Measurements from ENCODE around the gene CDS1. TPM values are rescaled to one million over a fixed set of nuclear protein-coding genes. Genes with fewer than 3 reads are reported as not detected.
"Not testable (repeated sequence)": the region's sequence is repeated elsewhere in the genome, so short reads cannot be mapped to it uniquely, and the experiment has no call there.

The CDS1 gene
- total RNA-seq, 4 donors from 2014 or later = 0.69 to 1.7 (median 1.1) TPM; not detected in 1

- ATAC-seq (ENCODE audit: low FRiP score) (no peak), DNase-seq (ENCODE audit: low spot score) (no peak)
- no peak for TF ChIP-seq CTCF (IDR thresholded peaks at IDR 0.05)
Observed at GRCh38 chr4:84648178-84648577, 65.3 kb downstream of the CDS1 start.

GRCh38 chr4:84648863-84649647 is 66.1 kb downstream of the CDS1 start:
- no peak for DNase-seq (ENCODE audit: low spot score)
- ATAC-seq (ENCODE audit: low FRiP score) = no peak
- TF ChIP-seq CTCF (IDR thresholded peaks at IDR 0.05) = no peak

GRCh38 chr4:84651499-84651898 is 68.6 kb downstream of the CDS1 start:
- no peak for DNase-seq (ENCODE audit: low spot score)
- ATAC-seq (ENCODE audit: low FRiP score) = no peak
- TF ChIP-seq CTCF (IDR thresholded peaks at IDR 0.05) = no peak

GRCh38 chr4:84652478-84652877 is 69.6 kb downstream of the CDS1 start:
- TF ChIP-seq CTCF (IDR thresholded peaks at IDR 0.05) = no peak
- no peak for ATAC-seq (ENCODE audit: low FRiP score)
- no peak for DNase-seq (ENCODE audit: low spot score)

- ATAC-seq (ENCODE audit: low FRiP score) = no peak
- no peak for DNase-seq (ENCODE audit: low spot score)
- TF ChIP-seq CTCF (IDR thresholded peaks at IDR 0.05) = no peak
Observed at GRCh38 chr4:84660606-84661005, 77.7 kb downstream of the CDS1 start.

GRCh38 chr4:84661191-84661939 is 78.4 kb downstream of the CDS1 start:
- TF ChIP-seq CTCF (IDR thresholded peaks at IDR 0.05) = no peak
- DNase-seq (ENCODE audit: low spot score) = no peak
- no peak for ATAC-seq (ENCODE audit: low FRiP score)

- DNase-seq (ENCODE audit: low spot score); ATAC-seq (ENCODE audit: low FRiP score): not testable (repeated sequence)
Observed at GRCh38 chr4:84664767-84665166, 81.8 kb downstream of the CDS1 start.

All from omental fat pad (tissue), 4 donors.